NCI-H2196 treated with DMSO at 0.1 percent for 48 hours (cell line): ENCODE measurements around the gene TBC1D2B.

Experiments used
- DNase-seq: peaks from one replicate; lab custom pipeline; 2025; ENCODE audit not compliant: unreplicated experiment; lab: John Stamatoyannopoulos, UW

TBC1D2B gene

GRCh38 chr15:78077053-78077870 is at the start of gene TBC1D2B:
TBC1D2B (minus strand) TSS chr15:78077711; CDS start chr15:78077652, 59 bp downstream.
- DNase-seq, result no peak

GRCh38 chr15:78125267-78125666 is 47.8 kb upstream of the TBC1D2B start:
- no peak for DNase-seq

- DNase-seq, result no peak
Observed at GRCh38 chr15:78120523-78120922, 43.0 kb upstream of the TBC1D2B start.

GRCh38 chr15:78112551-78112950 is 35.0 kb upstream of the TBC1D2B start:
- DNase-seq, result no peak

- no peak for DNase-seq
Observed at GRCh38 chr15:78111788-78112187, 34.3 kb upstream of the TBC1D2B start.

GRCh38 chr15:78110916-78111475 is 33.5 kb upstream of the TBC1D2B start:
- no peak for DNase-seq

GRCh38 chr15:78110096-78110495 is 32.6 kb upstream of the TBC1D2B start:
- DNase-seq, result no peak

- no peak for DNase-seq
Observed at GRCh38 chr15:78109156-78109555, 31.6 kb upstream of the TBC1D2B start.

- peak; percentile 36 for DNase-seq
Observed at GRCh38 chr15:78108300-78109084, 31.0 kb upstream of the TBC1D2B start.

- no peak for DNase-seq
Observed at GRCh38 chr15:78107471-78107870, 30.0 kb upstream of the TBC1D2B start.

- DNase-seq, result no peak
Observed at GRCh38 chr15:78105476-78106241, 28.1 kb upstream of the TBC1D2B start.

- no peak for DNase-seq
Observed at GRCh38 chr15:78104566-78105475, 27.3 kb upstream of the TBC1D2B start.

GRCh38 chr15:78104119-78104479 is 26.6 kb upstream of the TBC1D2B start:
- no peak for DNase-seq

GRCh38 chr15:78103406-78104118 is 26.1 kb upstream of the TBC1D2B start:
- no peak for DNase-seq

GRCh38 chr15:78102741-78103140 is 25.2 kb upstream of the TBC1D2B start:
- no peak for DNase-seq

GRCh38 chr15:78102211-78102610 is 24.7 kb upstream of the TBC1D2B start:
- DNase-seq, result no peak

GRCh38 chr15:78101423-78102105 is 24.1 kb upstream of the TBC1D2B start:
- no peak for DNase-seq

GRCh38 chr15:78100886-78101285 is 23.4 kb upstream of the TBC1D2B start:
- DNase-seq, result no peak
